ENCODE data around the gene PTPRD. TPM values are rescaled to one million over a fixed set of nuclear protein-coding genes. Genes with fewer than 3 reads are reported as not detected.

The PTPRD gene
- total RNA-seq, 1 experiment from 2014 or later, result not detected

- no peaks in the 10 kb centered on the region for H3K9me3 ChIP-seq (ENCODE audit: low read depth, low read length, poor library complexity, severe bottlenecking)
- intact Hi-C loops (cut with micrococcal nuclease; ENCODE audit: unreplicated experiment), result no loop called here
- POLR2A ChIA-PET (ENCODE audit: low non-redundant PET), result no interaction called here
Measured at GRCh38 chr9:9124616-9125015, 1488.2 kb downstream of the PTPRD start.

GRCh38 chr9:9122230-9122875, 1490.4 kb downstream of the PTPRD start:
- Histone ChIP-seq H3K27ac (ENCODE audit: low read depth, low read length, poor library complexity, severe bottlenecking) (no peak overlapping the region), H3K27me3 (replicated peaks; ENCODE audit: insufficient read depth, low read depth, low read length, poor library complexity) (no peaks in the 10 kb centered on the region), H3K36me3 (ENCODE audit: insufficient read depth, low read length, poor library complexity, severe bottlenecking) (no peaks in the 10 kb centered on the region), H3K4me1 (ENCODE audit: insufficient read depth, low read length, poor library complexity, severe bottlenecking) (no peaks in the 10 kb centered on the region), H3K9me3 (ENCODE audit: low read depth, low read length, poor library complexity, severe bottlenecking) (no peaks in the 10 kb centered on the region), H3K4me3 (ENCODE audit: low read depth, low read length, poor library complexity, severe bottlenecking) (no peak overlapping the region)
- intact Hi-C loops (cut with micrococcal nuclease; ENCODE audit: unreplicated experiment), result no loop called here
- CTCF ChIA-PET, result no interaction called here
- DNase-seq (ENCODE audit: low spot score), result no peak
- no peak for TF ChIP-seq CTCF (conservative IDR thresholded peaks at IDR 0.05; ENCODE audit: low read depth, low read length)
- TF ChIP-seq EZH2 (IDR thresholded peaks at IDR 0.05; ENCODE audit: borderline replicate concordance, low read depth, low read length, poor library complexity, severe bottlenecking), result no peak
- BruUV-seq (replicated peaks), result no TSS peak
- POLR2A ChIA-PET (ENCODE audit: low non-redundant PET), result no interaction called here

More at GRCh38 chr9:9124616-9125015, 1488.2 kb downstream of the PTPRD start:
- Histone ChIP-seq H3K36me3 (ENCODE audit: insufficient read depth, low read length, poor library complexity, severe bottlenecking) (no peaks in the 10 kb centered on the region), H3K4me1 (ENCODE audit: insufficient read depth, low read length, poor library complexity, severe bottlenecking) (no peaks in the 10 kb centered on the region), H3K4me3 (ENCODE audit: low read depth, low read length, poor library complexity, severe bottlenecking) (no peak overlapping the region), H3K27ac (ENCODE audit: low read depth, low read length, poor library complexity, severe bottlenecking) (no peak overlapping the region), H3K27me3 (replicated peaks; ENCODE audit: insufficient read depth, low read depth, low read length, poor library complexity) (no peaks in the 10 kb centered on the region)
- no peak for DNase-seq (ENCODE audit: low spot score)
- CTCF ChIA-PET, result no interaction called here
- BruUV-seq (replicated peaks), result no TSS peak
- TF ChIP-seq EZH2 (IDR thresholded peaks at IDR 0.05; ENCODE audit: borderline replicate concordance, low read depth, low read length, poor library complexity, severe bottlenecking) (no peak), CTCF (conservative IDR thresholded peaks at IDR 0.05; ENCODE audit: low read depth, low read length) (no peak)

GRCh38 chr9:9117866-9118265, 1494.9 kb downstream of the PTPRD start:
- H3K27me3 ChIP-seq (replicated peaks; ENCODE audit: insufficient read depth, low read depth, low read length, poor library complexity), result no peaks in the 10 kb centered on the region
- CTCF ChIA-PET, result no interaction called here
- no peak overlapping the region for H3K27ac ChIP-seq (ENCODE audit: low read depth, low read length, poor library complexity, severe bottlenecking)
- POLR2A ChIA-PET (ENCODE audit: low non-redundant PET), result no interaction called here
- H3K4me3 ChIP-seq (ENCODE audit: low read depth, low read length, poor library complexity, severe bottlenecking), result no peak overlapping the region
- intact Hi-C loops (cut with micrococcal nuclease; ENCODE audit: unreplicated experiment), result no loop called here
- H3K9me3 ChIP-seq (ENCODE audit: low read depth, low read length, poor library complexity, severe bottlenecking), result no peaks in the 10 kb centered on the region
- no peak for DNase-seq (ENCODE audit: low spot score)
- no peaks in the 10 kb centered on the region for H3K4me1 ChIP-seq (ENCODE audit: insufficient read depth, low read length, poor library complexity, severe bottlenecking)
- BruUV-seq (replicated peaks), result no TSS peak
- no peak for TF ChIP-seq EZH2 (IDR thresholded peaks at IDR 0.05; ENCODE audit: borderline replicate concordance, low read depth, low read length, poor library complexity, severe bottlenecking)
- TF ChIP-seq CTCF (conservative IDR thresholded peaks at IDR 0.05; ENCODE audit: low read depth, low read length), result no peak
- no peaks in the 10 kb centered on the region for H3K36me3 ChIP-seq (ENCODE audit: insufficient read depth, low read length, poor library complexity, severe bottlenecking)
